Caco-2 (cell line): Measurements from ENCODE around the gene PRKACA. TPM values are rescaled to one million over a fixed set of nuclear protein-coding genes. Genes with fewer than 3 reads are reported as not detected.

Experiments used
- BruUV-seq: library from RNA; stranded (reverse); fragments of 400-500 nt; replicated peaks from 2 replicates; lab custom pipeline; 2021; lab: Mats Ljungman, UMichigan
- CTCF ChIA-PET: fragments of 300-600 bp; sonication (Branson Sonifier 250); formaldehyde crosslinking; loops from one replicate; lab custom pipeline; 2022; ENCODE audit warnings: antibody characterized with exemption; lab: Charles Lee
- POLR2A ChIA-PET: fragments of 300-600 bp; sonication (Branson Sonifier 250); formaldehyde crosslinking; loops from one replicate; lab custom pipeline; 2022; ENCODE audit warnings: antibody characterized with exemption; lab: Charles Lee
- DNase-seq, 2 experiments: peaks; one replicate each; pipeline versions ENCODE4 v3.0.0 to v3.0.0-alpha.2; 2020 to 2022
- H3K27me3 ChIP-seq: replicated peaks from 2 replicates; pipeline ENCODE4 v1.6.0; 2011; ENCODE audit warnings: low read length; ENCODE audit not compliant: control insufficient read depth, insufficient read depth
- H3K36me3 ChIP-seq: 2 replicates; pipeline ENCODE4 v1.5.1; 2011; ENCODE audit warnings: low read length; ENCODE audit not compliant: control insufficient read depth, insufficient read depth
- H3K4me1 ChIP-seq: fragments of 250-450 bp; sonication (Bioruptor Pico); 2 replicates; pipeline ENCODE4 v1.5.1; 2020; ENCODE audit warnings: mild to moderate bottlenecking
- H3K4me3 ChIP-seq: 2 replicates; pipeline ENCODE4 v1.5.1; 2011; ENCODE audit warnings: low read depth, mild to moderate bottlenecking, control low read depth, low read length
- H3K9me3 ChIP-seq: fragments of 250-450 bp; sonication (Bioruptor Pico); 2 replicates; pipeline ENCODE4 v1.5.1; 2020; ENCODE audit warnings: mild to moderate bottlenecking, moderate library complexity
- H3K27ac Mint-ChIP-seq: one replicate; pipeline ENCODE4 v1.8.0; 2022; ENCODE audit warnings: mixed read lengths; ENCODE audit not compliant: unreplicated experiment
- H3K27me3 Mint-ChIP-seq: one replicate; pipeline ENCODE4 v1.8.0; 2022; ENCODE audit warnings: mixed read lengths; ENCODE audit not compliant: insufficient read depth, unreplicated experiment
- H3K36me3 Mint-ChIP-seq: one replicate; pipeline ENCODE4 v1.8.0; 2022; ENCODE audit warnings: mild to moderate bottlenecking, mixed read lengths; ENCODE audit not compliant: insufficient read depth, unreplicated experiment
- H3K4me1 Mint-ChIP-seq: one replicate; pipeline ENCODE4 v1.8.0; 2022; ENCODE audit warnings: low read depth, mixed read lengths; ENCODE audit not compliant: unreplicated experiment
- H3K4me3 Mint-ChIP-seq: one replicate; pipeline ENCODE4 v1.8.0; 2022; ENCODE audit warnings: mild to moderate bottlenecking, moderate library complexity, mixed read lengths; ENCODE audit not compliant: unreplicated experiment
- H3K9me3 Mint-ChIP-seq: one replicate; pipeline ENCODE4 v1.8.0; 2022; ENCODE audit warnings: mixed read lengths; ENCODE audit not compliant: unreplicated experiment
- intact Hi-C: fragments of 100-400 bp; cut with micrococcal nuclease; formaldehyde crosslinking; loops from one replicate; pipeline ENCODE4 v1.10.0; 2022; ENCODE audit not compliant: unreplicated experiment
- total RNA-seq: library from RNA; stranded (reverse); gene quantifications from 2 replicates; pipeline ENCODE4 v1.2.3, GENCODE V29; 2022
- TF ChIP-seq, protein P1 (sequence below), 2 experiments: fragments of 200-600 bp in 1 of 2; IDR thresholded peaks; 1 replicate in 1 of 2; 2 replicates in 1 of 2; pipeline versions ENCODE4 v1.5.1 to v1.8.0; 2011 to 2022; ENCODE audit warnings: antibody characterized with exemption in 1 of 2, control low read depth in 1 of 2, inconsistent platforms in 1 of 2, low read depth in 1 of 2, low read length in 1 of 2, mild to moderate bottlenecking in 1 of 2, moderate library complexity in 1 of 2; ENCODE audit not compliant: insufficient read depth in 1 of 2, severe bottlenecking in 1 of 2, unreplicated experiment in 1 of 2

The PRKACA gene
- total RNA-seq, 1 experiment from 2014 or later: 51.9 TPM

DNA sequence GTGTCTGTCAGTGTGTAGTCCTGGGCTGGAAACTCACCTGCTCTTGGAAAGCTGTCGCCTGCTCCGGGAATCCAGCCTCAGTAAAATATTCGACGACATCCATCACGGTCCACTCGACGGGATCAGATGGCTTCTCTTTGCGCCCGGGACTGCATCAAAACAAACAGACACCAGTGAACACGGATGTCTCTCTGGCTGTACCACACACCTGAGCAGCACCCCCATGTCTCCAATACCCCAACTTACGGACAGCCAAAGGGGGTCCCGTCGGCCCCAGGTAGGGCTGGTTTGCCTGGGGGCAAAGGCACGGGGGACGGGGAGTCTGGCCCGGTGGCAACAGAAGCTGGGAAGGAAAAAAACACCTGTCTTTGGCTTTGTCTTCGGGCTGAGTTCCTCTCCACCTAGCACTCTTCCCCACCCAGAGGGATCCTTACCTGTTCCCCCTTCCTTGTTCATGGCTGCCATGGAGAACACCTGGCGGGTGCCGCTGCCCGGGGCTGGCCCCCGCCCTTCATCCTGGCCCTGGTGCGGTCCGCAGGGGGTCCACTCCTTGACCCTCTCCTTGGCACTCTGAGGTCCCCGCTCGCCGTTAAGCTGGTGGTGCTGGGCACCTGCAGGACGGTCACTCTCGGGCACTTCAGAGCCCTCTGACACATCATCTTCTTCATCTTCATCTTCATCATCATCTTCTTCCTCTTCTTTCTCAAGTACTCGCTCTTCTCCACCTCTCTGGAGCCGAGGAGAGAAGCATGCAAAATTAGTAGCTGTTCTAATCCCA is 28.7 kb downstream of the PRKACA start:
- no peak for DNase-seq
- H3K36me3 ChIP-seq: no peaks in the 10 kb centered on the region
- Mint-ChIP-seq H3K9me3 (no peaks in the 10 kb centered on the region), H3K27me3 (no peaks in the 10 kb centered on the region), H3K4me3 (peak overlapping the region; percentile 76), H3K36me3 (peaks cover 28% of the 10 kb centered on the region), H3K4me1 (peaks cover 14% of the 10 kb centered on the region), H3K27ac (peak overlapping the region; percentile 29)
- TF ChIP-seq, protein P1, sequence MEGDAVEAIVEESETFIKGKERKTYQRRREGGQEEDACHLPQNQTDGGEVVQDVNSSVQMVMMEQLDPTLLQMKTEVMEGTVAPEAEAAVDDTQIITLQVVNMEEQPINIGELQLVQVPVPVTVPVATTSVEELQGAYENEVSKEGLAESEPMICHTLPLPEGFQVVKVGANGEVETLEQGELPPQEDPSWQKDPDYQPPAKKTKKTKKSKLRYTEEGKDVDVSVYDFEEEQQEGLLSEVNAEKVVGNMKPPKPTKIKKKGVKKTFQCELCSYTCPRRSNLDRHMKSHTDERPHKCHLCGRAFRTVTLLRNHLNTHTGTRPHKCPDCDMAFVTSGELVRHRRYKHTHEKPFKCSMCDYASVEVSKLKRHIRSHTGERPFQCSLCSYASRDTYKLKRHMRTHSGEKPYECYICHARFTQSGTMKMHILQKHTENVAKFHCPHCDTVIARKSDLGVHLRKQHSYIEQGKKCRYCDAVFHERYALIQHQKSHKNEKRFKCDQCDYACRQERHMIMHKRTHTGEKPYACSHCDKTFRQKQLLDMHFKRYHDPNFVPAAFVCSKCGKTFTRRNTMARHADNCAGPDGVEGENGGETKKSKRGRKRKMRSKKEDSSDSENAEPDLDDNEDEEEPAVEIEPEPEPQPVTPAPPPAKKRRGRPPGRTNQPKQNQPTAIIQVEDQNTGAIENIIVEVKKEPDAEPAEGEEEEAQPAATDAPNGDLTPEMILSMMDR (IDR thresholded peaks at IDR 0.05; ENCODE audit: insufficient read depth in 1 of 2, low read depth in 1 of 2, low read length in 1 of 2, severe bottlenecking in 1 of 2, unreplicated experiment in 1 of 2): no peak
- intact Hi-C loops: no loop called here
- H3K4me3 ChIP-seq: peak overlapping the region; percentile 63
- CTCF ChIA-PET: no interaction called here
- H3K27me3 ChIP-seq: no peaks in the 10 kb centered on the region
- POLR2A ChIA-PET: no interaction called here
- peaks cover 6% of the 10 kb centered on the region; the same call in 1 of the 2 replicates for H3K9me3 ChIP-seq
- TSS peak; percentile 24 for BruUV-seq
- no peaks in the 10 kb centered on the region for H3K4me1 ChIP-seq

DNA sequence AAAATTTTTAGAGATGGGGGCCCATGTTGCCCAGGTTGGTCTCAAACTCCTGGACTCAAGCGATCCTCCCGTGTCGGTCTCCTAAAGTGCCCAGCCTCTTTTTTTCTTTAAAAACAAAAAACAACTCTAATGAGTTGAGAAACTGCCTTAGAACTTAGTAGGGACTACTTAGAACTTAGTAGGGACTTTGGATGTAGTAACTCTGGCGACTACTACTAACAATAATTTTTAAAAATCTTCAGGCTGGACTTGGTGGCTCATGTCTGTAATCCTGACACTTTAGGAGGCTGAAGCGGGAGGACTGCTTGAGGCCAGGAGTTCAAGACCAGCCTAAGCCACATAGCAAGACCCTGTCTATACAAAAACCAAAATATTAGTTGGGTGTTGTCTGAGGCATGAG is 31.5 kb downstream of the PRKACA start:
- no peaks in the 10 kb centered on the region for H3K36me3 ChIP-seq
- TF ChIP-seq, protein P1 (IDR thresholded peaks at IDR 0.05; ENCODE audit: insufficient read depth in 1 of 2, low read depth in 1 of 2, low read length in 1 of 2, severe bottlenecking in 1 of 2, unreplicated experiment in 1 of 2): no peak
- Mint-ChIP-seq H3K4me1 (peaks cover 6% of the 10 kb centered on the region), H3K9me3 (no peaks in the 10 kb centered on the region), H3K36me3 (peaks cover 26% of the 10 kb centered on the region), H3K4me3 (no peak overlapping the region), H3K27me3 (no peaks in the 10 kb centered on the region), H3K27ac (no peak overlapping the region)
- peaks cover 6% of the 10 kb centered on the region; the same call in 1 of the 2 replicates for H3K4me1 ChIP-seq
- no peaks in the 10 kb centered on the region for H3K27me3 ChIP-seq
- H3K9me3 ChIP-seq: no peaks in the 10 kb centered on the region
- ChIA-PET CTCF (no interaction called here), POLR2A (no interaction called here)
- DNase-seq: no peak
- H3K4me3 ChIP-seq: no peak overlapping the region
- intact Hi-C loops: no loop called here
- BruUV-seq: no TSS peak

DNA sequence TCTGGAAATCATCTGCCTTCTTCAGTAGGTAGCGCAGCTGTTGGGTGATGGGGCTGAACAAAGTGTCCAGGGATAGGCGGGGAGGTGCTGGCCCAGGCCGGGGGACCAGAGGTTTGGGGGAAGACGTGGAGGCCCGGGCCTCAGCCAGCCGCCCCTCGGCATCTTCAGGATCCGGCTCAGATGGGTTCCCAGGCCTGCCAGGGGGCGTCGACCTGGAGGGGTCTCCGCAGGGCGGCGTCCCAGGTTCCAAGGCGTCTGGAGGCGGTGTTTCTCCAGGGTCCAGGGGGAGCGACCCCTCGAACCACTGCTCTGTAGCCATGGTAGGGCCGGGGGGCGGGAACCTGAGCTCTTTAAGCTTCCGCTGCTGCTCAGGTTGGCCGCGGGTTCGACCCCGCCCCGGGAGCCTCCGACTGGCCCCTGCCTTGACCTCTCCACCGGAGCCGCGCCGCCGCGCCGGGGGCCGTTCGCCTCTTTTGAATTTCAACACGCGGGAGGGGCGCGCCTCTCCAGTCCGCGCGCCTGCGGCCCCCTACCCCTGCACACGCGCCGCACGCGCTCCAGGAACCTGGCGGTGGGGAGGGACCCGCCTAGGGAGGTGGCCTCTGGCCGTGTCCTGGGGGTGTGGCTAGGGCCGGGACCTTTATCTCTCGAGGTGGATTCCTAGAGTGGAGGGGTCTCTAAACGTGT is 32.1 kb downstream of the PRKACA start, which contains the start of gene C19orf67:
TSS of gene C19orf67 (minus strand) at position 475 of the 687 bp plus-strand sequence. CDS start at position 319, 156 bp downstream.
- no peaks in the 10 kb centered on the region for H3K27me3 Mint-ChIP-seq
- BruUV-seq: no TSS peak

More for the DNA sequence above, 32.1 kb downstream of the PRKACA start, which contains the start of gene C19orf67:
- TF ChIP-seq, protein P1 (IDR thresholded peaks at IDR 0.05; ENCODE audit: insufficient read depth in 1 of 2, low read depth in 1 of 2, low read length in 1 of 2, severe bottlenecking in 1 of 2, unreplicated experiment in 1 of 2): no peak
- DNase-seq: no peak
- Mint-ChIP-seq H3K9me3 (no peaks in the 10 kb centered on the region), H3K36me3 (peaks cover 28% of the 10 kb centered on the region), H3K27ac (no peak within 1 kb of the TSS), H3K4me3 (no peak within 1 kb of the TSS), H3K4me1 (peaks cover 6% of the 10 kb centered on the region)
- ChIA-PET POLR2A (no interaction called here), CTCF (no interaction called here)
- Histone ChIP-seq H3K4me3 (no peak within 1 kb of the TSS), H3K27me3 (no peaks in the 10 kb centered on the region), H3K9me3 (no peaks in the 10 kb centered on the region), H3K4me1 (peaks cover 7% of the 10 kb centered on the region; the same call in 1 of the 2 replicates), H3K36me3 (no peaks in the 10 kb centered on the region)
- intact Hi-C loops: no loop called here
